HL-60 (cell line): Measurements from ENCODE around the gene SLC40A1.

ENCODE experiments used
- CTCF ChIP-seq: IDR thresholded peaks from one replicate; pipeline ENCODE4 v1.5.1; 2011; ENCODE audit warnings: low read length, control low read depth, inconsistent platforms; ENCODE audit not compliant: insufficient read depth
- GABPA ChIP-seq: IDR thresholded peaks from 2 replicates; pipeline ENCODE4 v1.6.1; 2012; ENCODE audit warnings: low read depth
- POLR2AphosphoS5 ChIP-seq: IDR thresholded peaks from 2 replicates; pipeline ENCODE4 v1.6.1; 2012; ENCODE audit warnings: low read depth
- REST ChIP-seq: IDR thresholded peaks from 2 replicates; pipeline ENCODE4 v1.6.1; 2012; ENCODE audit warnings: low read depth; ENCODE audit not compliant: insufficient replicate concordance
- SPI1 ChIP-seq: IDR thresholded peaks from 2 replicates; pipeline ENCODE4 v1.6.1; 2012; ENCODE audit warnings: low read depth, mild to moderate bottlenecking, borderline replicate concordance

DNA sequence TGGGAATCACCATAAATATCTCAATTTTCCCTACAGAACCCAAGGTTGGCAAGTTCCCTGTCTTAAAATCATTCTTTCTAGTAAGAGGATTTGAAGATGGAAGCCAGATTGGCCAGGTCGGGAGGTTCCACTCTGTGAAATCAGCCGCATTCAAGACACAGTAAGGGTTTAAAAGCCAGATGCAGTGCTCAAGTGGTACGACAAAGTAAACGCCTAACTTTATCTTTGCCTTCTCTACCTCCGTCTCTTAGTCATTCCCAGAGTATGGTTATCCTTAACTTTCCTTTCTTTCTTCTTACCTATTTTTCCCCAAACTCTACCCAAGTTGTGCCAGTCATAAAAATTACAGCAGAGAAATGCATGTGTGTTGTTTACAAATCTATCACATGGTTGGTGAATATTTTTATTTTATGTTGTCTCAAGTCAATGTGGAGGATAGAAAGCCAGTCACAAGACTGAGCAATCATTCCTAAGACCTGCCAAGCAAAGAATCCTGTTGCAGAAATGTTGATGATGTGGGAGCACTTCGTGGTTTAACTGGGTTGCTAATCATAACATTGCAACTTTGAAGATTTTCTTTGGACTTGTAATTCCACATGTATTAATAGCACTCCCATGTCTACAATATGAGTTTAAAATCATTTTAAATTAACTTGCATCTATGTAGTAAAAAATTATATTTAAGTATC, 62.6 kb downstream of the SLC40A1 start:
- no peak for TF ChIP-seq CTCF
- TF ChIP-seq REST = no peak
- TF ChIP-seq POLR2AphosphoS5 = no peak
- no peak for TF ChIP-seq GABPA
- TF ChIP-seq SPI1 = no peak
